HCT116 (cell line): ENCODE measurements around the gene TK2. TPM values are rescaled to one million over a fixed set of nuclear protein-coding genes. Genes with fewer than 3 reads are reported as not detected.

Experiments used
- ATAC-seq: fragments of 200-7000 bp; cut with Tn5 transposase; 2 replicates; pipeline ENCODE4 v1.9.1; 2020; ENCODE audit warnings: mild to moderate bottlenecking, moderate library complexity
- BruUV-seq: library from RNA; stranded (reverse); fragments of 400-500 nt; replicated peaks from 2 replicates; lab custom pipeline; 2021; lab: Mats Ljungman, UMichigan
- CTCF ChIA-PET: fragments of 300-600 bp; sonication (Branson Sonifier 250); formaldehyde crosslinking; loops from one replicate; lab custom pipeline; 2021; ENCODE audit warnings: antibody characterized with exemption; lab: Charles Lee
- POLR2A ChIA-PET: fragments of 300-600, 350-600 bp; sonication (Branson Sonifier 250); formaldehyde crosslinking; loops from one replicate; lab custom pipeline; 2021; ENCODE audit warnings: antibody characterized with exemption; lab: Charles Lee
- RAD21 ChIA-PET, 2 experiments: fragments of 300-600 bp; sonication (Branson Sonifier 250); formaldehyde crosslinking; loops; one replicate each; lab custom pipeline; 2023; ENCODE audit warnings: low total read pairs in 2 of 2; ENCODE audit not compliant: uncharacterized antibody in 2 of 2, unreplicated experiment in 2 of 2, low non-redundant PET in 1 of 2; lab: Charles Lee
- DNase-seq: peaks from one replicate; pipeline ENCODE4 v3.0.0-alpha.2; 2010; ENCODE audit warnings: low read depth, low spot score
- H2AFZ ChIP-seq: fragments of 200-600 bp; shearing (Covaris generic), sonication (generic); 2 replicates; pipeline ENCODE4 v1.6.1; 2017; ENCODE audit warnings: low read depth, mixed run types, mixed read lengths, antibody characterized with exemption, low read length; ENCODE audit not compliant: poor library complexity, severe bottlenecking
- H3K27ac ChIP-seq: 2 replicates; pipeline ENCODE4 v1.5.1; 2012; ENCODE audit warnings: low read depth, low read length
- H3K27me3 ChIP-seq: fragments of 200-600 bp; sonication (generic); 2 replicates; pipeline ENCODE4 v1.6.1; 2016; ENCODE audit warnings: mixed run types, low read length, mixed read lengths; ENCODE audit not compliant: insufficient read depth
- H3K36me3 ChIP-seq, 2 experiments: fragments of 200-500 bp in 1 of 2; fragments of 200-600 bp in 1 of 2; sonication (Bioruptor generic) in 1 of 2; sonication (generic) in 1 of 2; 2 replicates each; pipeline versions ENCODE4 v1.5.1 to v1.6.1; 2014 to 2016; ENCODE audit warnings: low read length in 2 of 2, inconsistent platforms in 1 of 2, mixed read lengths in 1 of 2, mixed run types in 1 of 2; ENCODE audit not compliant: insufficient read depth in 2 of 2, control insufficient read depth in 1 of 2
- H3K4me1 ChIP-seq, 2 experiments: fragments of 200-600 bp in 1 of 2; sonication (generic) in 1 of 2; 2 replicates each; pipeline versions ENCODE4 v1.5.1 to v1.6.1; 2012 to 2017; ENCODE audit warnings: low read length in 2 of 2, inconsistent platforms in 1 of 2, mild to moderate bottlenecking in 1 of 2, mixed read lengths in 1 of 2, mixed run types in 1 of 2, moderate library complexity in 1 of 2; ENCODE audit not compliant: insufficient read depth in 2 of 2, control insufficient read depth in 1 of 2
- H3K4me2 ChIP-seq: fragments of 200-600 bp; sonication (generic); 2 replicates; pipeline ENCODE4 v1.6.1; 2017; ENCODE audit warnings: mixed run types, low read length, mixed read lengths
- H3K4me3 ChIP-seq, 2 experiments: fragments of 200-600 bp in 1 of 2; sonication (generic) in 1 of 2; replicated peaks in 1 of 2; 2 replicates each; pipeline ENCODE4 v1.5.1; 2011 to 2016; ENCODE audit warnings: low read length in 2 of 2, control low read depth in 1 of 2, low read depth in 1 of 2, mild to moderate bottlenecking in 1 of 2, mixed read lengths in 1 of 2, mixed run types in 1 of 2
- H3K79me2 ChIP-seq: fragments of 200-600 bp; sonication (generic); 2 replicates; pipeline ENCODE4 v1.6.1; 2017; ENCODE audit warnings: mild to moderate bottlenecking, mixed run types, low read length, moderate library complexity, mixed read lengths; ENCODE audit not compliant: insufficient read depth
- H3K9ac ChIP-seq: fragments of 200-600 bp; sonication (generic); 2 replicates; pipeline ENCODE4 v1.6.1; 2016; ENCODE audit warnings: low read length, mixed read lengths
- H3K9me2 ChIP-seq: fragments of 200-600 bp; sonication (generic), shearing (Covaris generic); 2 replicates; pipeline ENCODE4 v1.6.1; 2017; ENCODE audit warnings: mixed run types, mild to moderate bottlenecking, moderate library complexity; ENCODE audit not compliant: insufficient read depth
- H3K9me3 ChIP-seq, 2 experiments: fragments of 200-500 bp in 1 of 2; fragments of 200-600 bp in 1 of 2; sonication (Bioruptor generic) in 1 of 2; sonication (generic) in 1 of 2; 2 replicates each; pipeline ENCODE4 v1.6.1; 2014 to 2017; ENCODE audit warnings: low read length in 2 of 2, mixed read lengths in 2 of 2, inconsistent platforms in 1 of 2, low read depth in 1 of 2, mild to moderate bottlenecking in 1 of 2, mixed run types in 1 of 2, moderate library complexity in 1 of 2; ENCODE audit not compliant: control insufficient read depth in 1 of 2, insufficient read depth in 1 of 2
- H4K20me1 ChIP-seq: fragments of 200-600 bp; sonication (generic), shearing (Covaris generic); 2 replicates; pipeline ENCODE4 v1.6.1; 2017; ENCODE audit warnings: mixed run types, mild to moderate bottlenecking, moderate library complexity; ENCODE audit not compliant: insufficient read depth
- CBX3 ChIP-seq: IDR thresholded peaks from 2 replicates; pipeline ENCODE4 v1.6.1; 2012; ENCODE audit warnings: low read depth
- EGR1 ChIP-seq: IDR thresholded peaks from 2 replicates; pipeline ENCODE4 v1.6.1; 2012; ENCODE audit warnings: low read depth
- REST ChIP-seq: IDR thresholded peaks from 2 replicates; pipeline ENCODE4 v1.6.1; 2012; ENCODE audit warnings: low read depth
- TCF7L2 ChIP-seq: IDR thresholded peaks from 2 replicates; pipeline ENCODE4 v1.7.0; 2011; ENCODE audit warnings: borderline replicate concordance, inconsistent platforms; ENCODE audit not compliant: insufficient read depth, insufficient read length; ENCODE audit errors: extremely low read depth
- intact Hi-C: fragments of 100-400 bp; cut with micrococcal nuclease; formaldehyde crosslinking; loops from 2 replicates; pipeline ENCODE4 v1.10.0; 2022
- total RNA-seq: library from RNA; stranded (reverse); gene quantifications from one replicate; pipeline ENCODE4 v1.2.1, GENCODE V29; 2021; ENCODE audit not compliant: unreplicated experiment
- TF ChIP-seq, protein P1 (sequence below), 3 experiments: fragments of 200-600 bp in 1 of 3; sonication (generic) in 1 of 3; IDR thresholded peaks in 2 of 3; conservative IDR thresholded peaks in 1 of 3; 2 replicates each; pipeline ENCODE4 v1.5.1; 2012 to 2017; ENCODE audit warnings: low read depth in 2 of 3, low read length in 2 of 3, antibody characterized with exemption in 1 of 3, borderline replicate concordance in 1 of 3, control low read depth in 1 of 3, mild to moderate bottlenecking in 1 of 3, mixed read lengths in 1 of 3, mixed run types in 1 of 3, moderate library complexity in 1 of 3; ENCODE audit not compliant: insufficient read depth in 1 of 3

The TK2 gene
- total RNA-seq, 1 experiment from 2014 or later = 15.4 TPM

DNA sequence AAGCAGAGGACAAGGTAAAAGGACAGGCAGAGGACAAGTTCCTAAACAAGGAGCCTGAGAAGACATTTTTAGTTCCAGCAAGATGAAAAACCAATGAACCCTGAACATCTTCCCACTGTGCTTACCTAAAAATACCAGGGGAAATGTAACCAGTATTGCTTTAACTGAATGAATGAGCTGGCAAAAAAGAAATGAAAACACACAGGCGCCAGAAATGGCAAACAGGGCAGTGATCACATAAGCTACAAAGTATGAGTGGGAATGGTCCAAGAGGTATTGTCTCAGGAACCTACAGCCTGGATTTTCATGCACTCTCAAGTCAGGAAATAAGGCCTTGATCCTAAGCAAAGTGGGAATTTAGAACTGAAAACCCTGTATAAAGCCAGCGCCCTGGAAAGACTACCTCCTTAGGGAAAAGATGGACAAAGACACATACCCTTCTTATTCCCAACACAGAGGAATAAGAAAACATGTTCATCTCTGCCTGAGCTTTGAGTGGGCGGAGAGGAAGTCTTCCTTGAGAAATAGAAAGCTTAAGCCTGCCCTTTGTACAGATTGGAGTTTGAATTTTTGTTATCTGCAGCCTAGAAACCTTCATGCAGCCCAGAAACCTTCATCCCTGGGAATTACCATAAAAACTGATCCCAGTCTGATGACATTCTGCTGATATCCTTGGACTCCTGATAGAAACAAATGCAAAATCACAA, 31.5 kb upstream of the TK2 start:
- Histone ChIP-seq H3K27me3 (no peaks in the 10 kb centered on the region), H3K4me3 (no peak overlapping the region), H4K20me1 (no peaks in the 10 kb centered on the region), H3K4me2 (peak overlapping the region; percentile 25), H2AFZ (no peak overlapping the region), H3K79me2 (no peaks in the 10 kb centered on the region), H3K36me3 (no peaks in the 10 kb centered on the region), H3K9me2 (no peaks in the 10 kb centered on the region), H3K9me3 (no peaks in the 10 kb centered on the region), H3K27ac (no peak overlapping the region), H3K4me1 (peaks cover 18 to 20% of the 10 kb centered on the region in 2 experiments), H3K9ac (no peak overlapping the region)
- TF ChIP-seq CBX3 (no peak), EGR1 (peak; percentile 57; the same call in 1 of the 2 replicates), TCF7L2 (no peak), REST (no peak)
- TF ChIP-seq, protein P1, sequence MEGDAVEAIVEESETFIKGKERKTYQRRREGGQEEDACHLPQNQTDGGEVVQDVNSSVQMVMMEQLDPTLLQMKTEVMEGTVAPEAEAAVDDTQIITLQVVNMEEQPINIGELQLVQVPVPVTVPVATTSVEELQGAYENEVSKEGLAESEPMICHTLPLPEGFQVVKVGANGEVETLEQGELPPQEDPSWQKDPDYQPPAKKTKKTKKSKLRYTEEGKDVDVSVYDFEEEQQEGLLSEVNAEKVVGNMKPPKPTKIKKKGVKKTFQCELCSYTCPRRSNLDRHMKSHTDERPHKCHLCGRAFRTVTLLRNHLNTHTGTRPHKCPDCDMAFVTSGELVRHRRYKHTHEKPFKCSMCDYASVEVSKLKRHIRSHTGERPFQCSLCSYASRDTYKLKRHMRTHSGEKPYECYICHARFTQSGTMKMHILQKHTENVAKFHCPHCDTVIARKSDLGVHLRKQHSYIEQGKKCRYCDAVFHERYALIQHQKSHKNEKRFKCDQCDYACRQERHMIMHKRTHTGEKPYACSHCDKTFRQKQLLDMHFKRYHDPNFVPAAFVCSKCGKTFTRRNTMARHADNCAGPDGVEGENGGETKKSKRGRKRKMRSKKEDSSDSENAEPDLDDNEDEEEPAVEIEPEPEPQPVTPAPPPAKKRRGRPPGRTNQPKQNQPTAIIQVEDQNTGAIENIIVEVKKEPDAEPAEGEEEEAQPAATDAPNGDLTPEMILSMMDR (IDR thresholded peaks at IDR 0.05 in 2 of 3, conservative IDR thresholded peaks at IDR 0.05 in 1 of 3; ENCODE audit: borderline replicate concordance in 1 of 3, insufficient read depth in 1 of 3, low read depth in 2 of 3, low read length in 2 of 3) = no peak
- BruUV-seq = no TSS peak
- ChIA-PET CTCF (interaction anchor here (1.0 to 3.5 kb wide), 2 partner anchors 9 to 27 kb away, joined by 3 to 15 read pairs; no protein-coding TSS in a partner anchor), POLR2A (no interaction called here), RAD21 (no interaction called here)
- ATAC-seq (no peak), DNase-seq (no peak)
- intact Hi-C loops = loop anchor here (5.0 kb wide), 1 partner anchor 174 kb away; no protein-coding TSS in a partner anchor
